Activated gamma-delta T cell treated with Interleukin-2 at 50 U/mL for 16 hours (primary cell): Measurements from ENCODE around the gene COL12A1.

Source experiments
- DNase-seq: peaks from one replicate; pipeline ENCODE4 v3.0.0-alpha.2; 2020

Gene COL12A1

GRCh38 chr6:75094614-75095200, 111.1 kb downstream of the COL12A1 start:
- no peak for DNase-seq

- DNase-seq = no peak
These were observed 114.2 kb downstream of the COL12A1 start for GRCh38 chr6:75091467-75092190.

GRCh38 chr6:75090576-75090975, 115.3 kb downstream of the COL12A1 start:
- no peak for DNase-seq

- DNase-seq = no peak
These were observed 115.9 kb downstream of the COL12A1 start for GRCh38 chr6:75089921-75090320.

- DNase-seq = no peak
These were observed 116.5 kb downstream of the COL12A1 start for GRCh38 chr6:75089151-75089897.

DNA sequence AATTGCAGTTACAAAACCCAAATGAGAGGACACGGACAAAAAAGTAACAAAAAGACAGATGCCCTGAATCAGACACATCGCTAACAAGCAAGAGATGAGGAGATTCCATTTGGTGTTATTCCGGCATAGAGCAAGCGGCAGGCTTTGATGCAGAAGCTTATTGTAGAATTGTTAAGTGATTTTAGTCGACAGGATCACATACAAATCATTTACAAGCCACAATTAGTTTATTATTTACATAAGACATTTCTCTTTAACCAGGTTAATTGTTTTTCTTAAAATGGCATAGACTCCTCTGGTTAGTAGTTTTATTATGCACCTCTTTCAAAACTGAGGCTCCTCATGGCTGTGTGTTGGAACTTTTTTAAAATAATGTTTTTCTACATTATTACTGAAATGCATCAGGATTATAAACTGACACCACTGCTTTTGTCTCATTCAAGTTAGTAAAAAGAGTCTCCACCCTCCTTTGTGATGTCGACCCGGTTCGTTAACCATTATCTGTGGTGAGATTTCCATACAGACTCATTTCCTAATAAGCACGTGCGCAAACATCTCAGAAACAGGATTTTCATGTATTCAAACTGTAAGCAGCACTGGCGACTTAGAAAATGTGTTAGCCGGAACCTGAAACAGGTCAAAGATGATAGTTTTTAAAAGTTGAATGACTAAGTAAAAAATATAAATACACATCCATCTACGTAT, 119.8 kb downstream of the COL12A1 start:
- DNase-seq = no peak

DNA sequence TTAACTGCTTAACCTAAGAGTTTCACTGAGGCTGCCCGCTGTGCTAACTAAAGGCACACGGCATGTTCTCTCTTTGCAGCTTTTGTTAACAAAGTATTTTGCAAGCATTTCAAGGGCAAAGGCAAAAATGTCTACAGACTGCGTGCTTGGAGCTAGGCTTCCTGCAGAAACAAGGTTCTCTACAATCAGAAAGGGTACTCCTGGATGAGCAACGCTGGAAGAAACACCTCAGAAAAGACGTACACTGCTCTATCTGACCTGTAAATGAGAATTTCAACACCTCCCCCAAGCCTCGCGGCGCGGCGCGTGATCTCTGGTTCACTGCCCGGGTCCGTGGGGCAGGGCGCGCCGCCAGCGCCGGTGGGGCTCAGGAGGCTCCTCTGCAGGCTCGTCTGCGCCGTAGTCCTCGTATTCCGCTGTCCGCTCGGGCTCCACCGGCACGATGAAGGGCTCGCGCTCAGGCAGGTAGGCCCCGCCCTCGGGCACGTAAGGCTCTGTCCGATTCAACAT, 120.9 kb downstream of the COL12A1 start:
- DNase-seq = no peak

- no peak for DNase-seq
These were observed 121.8 kb downstream of the COL12A1 start for GRCh38 chr6:75084018-75084417.

GRCh38 chr6:75081921-75082320, 123.9 kb downstream of the COL12A1 start:
- no peak for DNase-seq

GRCh38 chr6:75081047-75081446, 124.8 kb downstream of the COL12A1 start:
- no peak for DNase-seq

DNA sequence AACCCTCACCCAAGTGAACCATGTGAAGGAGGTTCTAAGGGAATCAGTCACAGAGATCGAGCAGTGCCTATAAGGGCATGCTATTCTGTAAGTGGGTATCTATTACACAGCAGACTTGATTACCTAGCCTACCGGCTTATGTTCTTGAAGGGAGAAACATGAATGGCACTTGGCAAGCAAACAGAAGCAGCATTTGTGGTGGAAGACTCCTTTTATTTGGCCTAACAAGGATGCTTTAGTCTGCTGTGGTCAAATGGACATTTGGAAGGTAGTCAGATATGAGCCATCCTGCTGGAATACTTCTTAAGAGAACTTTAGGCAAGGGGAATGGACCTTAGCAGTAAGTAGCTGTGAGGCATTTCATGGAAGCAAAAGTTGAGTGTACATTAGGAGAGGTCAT, 126.3 kb downstream of the COL12A1 start:
- DNase-seq = no peak

DNA sequence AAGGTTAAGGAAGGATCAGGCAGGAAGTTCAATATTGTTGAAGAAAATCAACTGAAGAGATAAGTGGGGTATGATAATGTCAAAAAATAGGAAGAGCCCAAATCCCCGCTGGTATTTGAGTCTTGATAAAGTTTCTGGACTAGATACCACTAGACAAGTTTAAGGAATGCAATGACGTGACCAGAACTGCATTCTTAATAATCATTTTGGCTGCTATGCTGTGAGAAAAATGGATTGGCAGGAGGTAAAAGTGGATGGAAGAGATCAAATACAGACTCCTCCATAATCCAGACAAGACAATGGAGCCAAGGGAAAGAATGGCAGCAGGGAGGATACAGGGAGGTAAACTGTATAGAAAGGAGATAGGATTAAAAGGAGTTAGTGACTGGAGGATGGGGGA, 128.2 kb downstream of the COL12A1 start:
- no peak for DNase-seq

- DNase-seq = no peak
These were observed 129.8 kb downstream of the COL12A1 start for GRCh38 chr6:75076009-75076408.

DNA sequence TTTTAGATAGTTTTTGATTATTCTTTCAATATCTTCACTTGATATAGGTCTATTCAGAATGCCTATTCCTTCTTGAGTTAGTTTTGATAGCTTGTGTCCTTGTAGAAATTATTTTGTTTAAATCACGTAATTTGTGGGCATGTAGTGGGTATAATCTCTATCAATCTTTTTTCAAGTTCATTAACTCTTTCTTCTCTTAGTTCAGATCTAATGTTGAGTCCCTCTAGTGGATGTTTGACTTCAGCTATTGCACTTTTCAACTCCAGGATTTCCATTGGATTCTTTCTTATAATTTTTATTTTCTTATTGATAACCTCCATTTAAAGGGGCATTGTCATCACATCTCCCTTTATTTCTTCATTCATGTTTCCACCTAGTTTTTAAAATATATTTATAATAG, 135.6 kb downstream of the COL12A1 start:
- no peak for DNase-seq

DNA sequence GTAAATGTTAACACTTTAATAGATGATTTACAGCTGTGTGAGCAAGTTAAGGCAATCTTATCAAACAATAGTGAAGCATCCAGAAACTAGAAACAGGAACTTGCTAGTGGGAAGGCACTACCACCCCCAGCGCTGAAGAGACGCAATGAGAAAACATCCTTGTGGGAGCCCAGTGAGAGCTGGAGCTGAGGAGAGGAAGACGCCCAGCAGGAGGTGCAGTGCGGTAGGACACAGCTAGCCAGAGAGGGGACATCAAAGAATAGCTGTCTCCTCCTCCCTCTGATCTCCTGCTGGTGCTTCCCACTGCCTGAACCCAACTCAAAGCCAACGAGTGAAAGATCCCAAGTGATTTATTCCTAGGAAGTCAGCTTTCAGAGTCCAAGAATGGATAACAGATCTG, 140.3 kb downstream of the COL12A1 start:
- no peak for DNase-seq

DNA sequence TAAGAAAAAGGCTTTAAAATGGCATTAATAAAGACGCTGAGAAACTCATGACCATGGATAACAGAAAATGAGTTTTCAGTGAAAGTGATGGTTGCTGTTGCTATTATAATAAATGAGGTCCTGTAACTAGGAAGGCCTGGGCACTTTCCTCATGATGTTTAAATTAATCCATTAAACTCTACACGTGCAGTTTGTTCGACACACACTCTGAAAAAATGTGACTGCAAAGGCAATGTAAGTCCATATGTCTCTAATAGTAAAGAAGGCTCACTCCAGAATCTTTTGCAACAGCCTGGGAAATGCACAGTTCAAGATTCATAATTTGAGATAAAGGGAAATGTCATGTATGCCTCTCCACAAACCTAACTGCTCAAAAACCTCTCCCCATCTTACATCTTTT, 153.4 kb downstream of the COL12A1 start:
- DNase-seq = no peak

DNA sequence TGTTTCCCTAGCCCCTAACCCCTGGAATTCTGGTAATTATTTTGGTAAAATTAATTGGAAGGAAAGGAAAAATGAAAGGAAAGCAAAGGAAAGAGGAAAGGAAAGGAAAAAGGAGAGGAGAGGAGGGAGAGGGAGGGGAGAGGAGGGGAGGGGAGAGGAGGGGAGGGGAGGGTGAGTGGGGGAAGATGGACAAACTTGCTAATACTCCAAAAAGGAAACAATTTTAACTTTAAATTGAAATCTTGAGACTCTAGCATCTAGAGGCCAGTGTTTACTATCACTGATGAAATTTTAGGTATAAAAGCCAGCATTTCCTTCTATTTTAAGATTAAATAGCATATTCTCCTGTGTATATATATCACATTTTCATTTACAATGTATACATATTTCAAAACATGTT, 156.5 kb downstream of the COL12A1 start:
- DNase-seq = no peak

- DNase-seq = no peak
These were observed 161.0 kb downstream of the COL12A1 start for GRCh38 chr6:75044846-75045245.

DNA sequence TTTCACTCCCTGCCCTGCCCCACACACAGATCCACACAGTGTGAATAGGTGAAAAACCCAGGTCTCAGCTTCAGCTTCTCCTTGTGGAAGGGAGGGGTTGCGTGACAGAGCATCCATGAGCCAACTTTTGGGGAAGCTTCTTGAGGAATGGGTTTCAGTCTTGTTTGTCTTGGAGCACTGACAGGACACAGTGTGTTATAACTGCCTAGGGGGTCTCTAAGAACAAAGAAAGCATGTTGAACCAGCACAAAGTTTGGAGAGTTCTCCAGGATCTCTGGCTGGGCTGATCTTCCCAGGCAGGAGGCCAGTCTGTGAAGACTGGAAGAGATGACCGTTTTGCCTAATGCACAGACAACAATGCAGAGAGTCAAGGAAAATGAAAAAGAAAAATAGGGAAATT, 164.5 kb downstream of the COL12A1 start:
- DNase-seq = no peak
